A549 treated with AZD9567 at 1 μM for 4 hours (cell line): ENCODE results near the gene MYCBP. TPM values are rescaled to one million over a fixed set of nuclear protein-coding genes. Genes with fewer than 3 reads are reported as not detected.

Source experiments
- total RNA-seq: library from RNA; stranded (reverse); fragments of 200-300 nt; extraction: Qiagen RNA extraction; gene quantifications from 5 replicates; pipeline ENCODE4 v1.2.3, GENCODE V29; 2022; ENCODE audit not compliant: insufficient read depth

Gene MYCBP, protein sequence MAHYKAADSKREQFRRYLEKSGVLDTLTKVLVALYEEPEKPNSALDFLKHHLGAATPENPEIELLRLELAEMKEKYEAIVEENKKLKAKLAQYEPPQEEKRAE
- total RNA-seq = 16.5 to 26.7 TPM (median 23.2 TPM) in 5 replicates

DNA sequence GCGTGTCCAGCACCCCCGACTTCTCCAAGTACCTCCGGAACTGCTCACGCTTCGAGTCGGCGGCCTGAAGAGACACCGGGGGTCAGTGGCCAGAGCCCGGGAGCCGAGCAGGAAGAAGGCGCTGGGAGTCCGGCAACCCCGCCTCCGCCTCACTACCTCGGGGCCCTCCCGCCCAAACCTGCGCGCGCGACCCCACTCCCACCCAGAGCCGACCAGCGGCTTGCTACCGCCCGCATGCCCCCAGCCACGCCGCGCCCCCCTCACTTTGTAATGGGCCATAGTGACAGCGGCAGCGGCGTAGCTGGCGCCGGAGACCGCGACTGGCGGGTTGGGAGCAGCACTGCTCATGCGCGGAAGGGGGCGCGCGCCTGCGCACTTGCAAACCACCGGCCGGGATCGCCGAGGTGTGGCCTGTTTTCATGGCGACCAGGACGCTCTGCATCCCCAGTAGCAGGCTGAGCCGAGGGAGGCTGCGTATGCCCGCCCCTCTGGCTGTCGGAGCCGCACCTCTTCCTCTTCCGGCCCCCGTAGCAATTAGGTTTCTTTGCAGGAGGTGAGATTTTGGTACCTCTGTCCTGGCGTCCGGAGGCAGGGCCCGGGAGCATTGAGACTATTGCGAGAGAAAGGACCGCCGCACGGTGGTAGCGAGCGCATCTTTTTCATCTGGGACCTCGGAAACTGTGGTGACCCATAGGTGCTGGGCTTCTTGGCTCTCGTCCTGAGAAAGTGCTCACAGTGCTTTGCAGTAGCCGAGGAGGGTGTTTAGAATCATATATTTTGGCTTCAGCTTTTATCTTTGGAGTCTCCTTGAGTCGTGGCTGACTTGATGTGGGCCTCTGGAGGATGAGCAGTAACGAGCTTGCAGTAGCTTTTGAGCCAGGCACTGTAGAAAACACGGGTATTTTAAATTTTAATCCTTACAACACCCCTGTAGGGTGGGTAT lies at the start of gene MYCBP:
Gene MYCBP (minus strand): TSS at position 322 of the 943 bp plus-strand sequence. CDS start 43 bp downstream, at position 279.

DNA sequence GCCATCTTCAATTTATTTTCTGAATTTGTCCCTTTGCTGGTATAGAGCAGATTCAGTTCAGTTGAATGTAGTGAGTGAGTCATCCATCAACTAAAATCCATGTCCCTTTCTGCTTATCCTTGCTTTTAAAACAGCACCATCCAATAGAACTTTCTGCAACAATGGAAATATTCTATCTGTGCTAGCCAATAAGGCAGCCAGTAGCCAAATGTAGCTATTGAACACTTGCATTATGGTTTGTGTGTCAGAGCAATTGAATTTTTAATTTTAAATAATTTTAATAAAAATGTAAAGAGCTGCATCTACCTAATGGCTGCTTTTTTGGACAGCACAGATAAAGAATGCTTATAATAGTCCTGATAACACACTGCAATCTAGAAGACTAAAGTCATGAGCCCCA lies 8.3 kb upstream of the MYCBP start, which contains the start of gene GJA9:
Gene GJA9 (minus strand): TSS at position 101 of the 400 bp plus-strand sequence. CDS start 5,489 bp downstream, outside the sequence.

DNA sequence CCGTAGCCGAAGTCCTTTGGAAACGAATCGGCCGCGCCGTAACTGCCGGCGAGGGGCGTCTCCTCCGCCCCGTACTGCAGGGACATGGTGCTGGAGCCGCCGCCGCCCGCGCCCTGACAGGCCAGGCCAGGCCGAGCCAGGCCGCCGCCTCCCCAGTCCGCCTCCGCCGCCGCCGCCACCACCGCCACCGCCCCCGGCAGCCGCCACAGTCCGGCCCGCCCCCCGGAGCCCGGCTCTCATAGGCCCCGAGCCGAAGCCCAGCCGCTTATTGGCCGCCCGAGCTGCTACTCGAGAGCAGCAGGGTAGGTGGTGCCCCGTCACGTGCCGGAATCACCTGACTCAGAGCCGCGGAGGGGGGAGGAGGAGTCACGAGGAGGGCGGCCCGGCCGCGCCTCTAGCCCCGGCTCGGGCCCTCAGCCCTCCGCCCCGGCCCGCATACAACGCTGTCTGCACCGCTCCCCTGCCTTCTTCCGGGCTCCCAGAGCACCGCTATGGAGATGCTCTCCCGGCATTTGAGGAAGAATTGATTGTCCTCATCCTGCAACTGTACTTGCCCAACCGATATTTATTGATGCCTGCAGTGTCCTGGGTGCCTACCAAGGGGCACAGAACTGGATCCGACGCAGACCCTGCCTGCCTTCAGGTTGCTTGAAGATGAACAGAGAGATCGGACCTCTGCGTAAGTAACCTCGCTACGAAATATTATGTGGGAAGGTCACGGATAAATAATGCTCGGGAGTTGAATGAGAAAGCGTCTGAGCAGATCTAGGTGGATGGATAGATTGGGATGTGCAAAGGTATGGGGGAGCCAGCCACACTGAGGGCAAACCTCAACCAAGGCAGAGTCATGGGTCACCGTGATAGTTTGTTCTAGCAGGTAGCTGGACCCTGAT lies 13.3 kb downstream of the MYCBP start, which contains the start of gene RRAGC:
Gene RRAGC (minus strand): TSS at position 212 of the 893 bp plus-strand sequence. CDS start 126 bp downstream, at position 86.

Other genes starting within 250 kb of the MYCBP start
- 28.3 to 39.6 TPM (median 30.0 TPM) in 5 replicates for gene RRAGC, start 13.6 kb downstream of the MYCBP start, total RNA-seq
- not detected in 5 replicates for gene GJA9, start 8.2 kb upstream of the MYCBP start, total RNA-seq
- 1.8 to 3.8 TPM (median 2.7 TPM) in 5 replicates for gene RHBDL2, start 68.5 kb upstream of the MYCBP start, total RNA-seq
- gene AKIRIN1, start 117.9 kb upstream of the MYCBP start, total RNA-seq = 41.6 to 46.7 TPM (median 44.2 TPM) in 5 replicates
- 411 to 476 TPM (median 419 TPM) in 5 replicates for gene NDUFS5, start 153.0 kb upstream of the MYCBP start, total RNA-seq